ENCODE measurements around the gene TRPM4. TPM values are rescaled to one million over a fixed set of nuclear protein-coding genes. Genes with fewer than 3 reads are reported as not detected.

TRPM4 gene
- total and polyA plus RNA-seq, 10 of the 15 experiments (the other 5 are each of a cell fraction or from before 2014, with no cell fraction given): 0.10 to 0.64 (median 0.15) TPM; not detected in 7

DNA sequence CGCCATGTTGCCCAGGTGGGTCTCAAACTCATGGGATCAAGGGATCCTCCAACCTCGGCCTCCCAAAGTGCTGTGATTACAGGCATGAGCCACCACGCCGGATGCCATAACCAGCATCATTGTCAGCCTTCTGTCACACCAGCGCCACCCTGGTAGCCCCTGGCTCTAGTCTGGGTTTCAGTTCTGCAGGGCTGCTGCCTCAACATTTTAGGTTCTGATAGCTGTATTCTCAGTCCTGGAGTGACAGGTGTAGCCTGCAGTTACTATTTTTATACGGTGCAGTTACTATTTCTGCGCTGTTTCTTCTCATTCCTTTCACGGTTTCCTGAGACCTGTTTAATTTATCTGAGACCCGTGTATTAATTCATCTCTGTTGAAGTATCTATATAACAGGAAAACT, 57.1 kb downstream of the TRPM4 start (continued):
- TF ChIP-seq, protein P1, sequence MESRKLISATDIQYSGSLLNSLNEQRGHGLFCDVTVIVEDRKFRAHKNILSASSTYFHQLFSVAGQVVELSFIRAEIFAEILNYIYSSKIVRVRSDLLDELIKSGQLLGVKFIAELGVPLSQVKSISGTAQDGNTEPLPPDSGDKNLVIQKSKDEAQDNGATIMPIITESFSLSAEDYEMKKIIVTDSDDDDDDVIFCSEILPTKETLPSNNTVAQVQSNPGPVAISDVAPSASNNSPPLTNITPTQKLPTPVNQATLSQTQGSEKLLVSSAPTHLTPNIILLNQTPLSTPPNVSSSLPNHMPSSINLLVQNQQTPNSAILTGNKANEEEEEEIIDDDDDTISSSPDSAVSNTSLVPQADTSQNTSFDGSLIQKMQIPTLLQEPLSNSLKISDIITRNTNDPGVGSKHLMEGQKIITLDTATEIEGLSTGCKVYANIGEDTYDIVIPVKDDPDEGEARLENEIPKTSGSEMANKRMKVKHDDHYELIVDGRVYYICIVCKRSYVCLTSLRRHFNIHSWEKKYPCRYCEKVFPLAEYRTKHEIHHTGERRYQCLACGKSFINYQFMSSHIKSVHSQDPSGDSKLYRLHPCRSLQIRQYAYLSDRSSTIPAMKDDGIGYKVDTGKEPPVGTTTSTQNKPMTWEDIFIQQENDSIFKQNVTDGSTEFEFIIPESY (IDR thresholded peaks at IDR 0.05): no peak
- TF ChIP-seq SMAD1 (IDR thresholded peaks at IDR 0.05; ENCODE audit: low read depth, partially characterized antibody): no peak
- TF ChIP-seq ETV6 (conservative IDR thresholded peaks at IDR 0.05 in 1 of 2, IDR thresholded peaks at IDR 0.05 in 1 of 2; ENCODE audit: borderline replicate concordance in 1 of 2, low read depth in 1 of 2): 0 out of 4 replicates have a peak, but pooled peaks of 1 of the 2 experiments have one; percentile 38
- no peak for TF ChIP-seq SRF (IDR thresholded peaks at IDR 0.05; ENCODE audit: low read depth in 2 of 2, low read length in 2 of 2)
- TF ChIP-seq CREM (IDR thresholded peaks at IDR 0.05; ENCODE audit: low read depth): peak; percentile 23; the same call in 1 of the 2 replicates
- TF ChIP-seq, protein P2, sequence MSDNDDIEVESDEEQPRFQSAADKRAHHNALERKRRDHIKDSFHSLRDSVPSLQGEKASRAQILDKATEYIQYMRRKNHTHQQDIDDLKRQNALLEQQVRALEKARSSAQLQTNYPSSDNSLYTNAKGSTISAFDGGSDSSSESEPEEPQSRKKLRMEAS (IDR thresholded peaks at IDR 0.05; ENCODE audit: low read depth, low read length): no peak
- no peak for TF ChIP-seq PAX8 (IDR thresholded peaks at IDR 0.05)
- TF ChIP-seq, protein P3, sequence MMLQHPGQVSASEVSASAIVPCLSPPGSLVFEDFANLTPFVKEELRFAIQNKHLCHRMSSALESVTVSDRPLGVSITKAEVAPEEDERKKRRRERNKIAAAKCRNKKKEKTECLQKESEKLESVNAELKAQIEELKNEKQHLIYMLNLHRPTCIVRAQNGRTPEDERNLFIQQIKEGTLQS (IDR thresholded peaks at IDR 0.05; ENCODE audit: borderline replicate concordance, extremely low read depth, low read depth, low read length): no peak
- TF ChIP-seq, protein P4, sequence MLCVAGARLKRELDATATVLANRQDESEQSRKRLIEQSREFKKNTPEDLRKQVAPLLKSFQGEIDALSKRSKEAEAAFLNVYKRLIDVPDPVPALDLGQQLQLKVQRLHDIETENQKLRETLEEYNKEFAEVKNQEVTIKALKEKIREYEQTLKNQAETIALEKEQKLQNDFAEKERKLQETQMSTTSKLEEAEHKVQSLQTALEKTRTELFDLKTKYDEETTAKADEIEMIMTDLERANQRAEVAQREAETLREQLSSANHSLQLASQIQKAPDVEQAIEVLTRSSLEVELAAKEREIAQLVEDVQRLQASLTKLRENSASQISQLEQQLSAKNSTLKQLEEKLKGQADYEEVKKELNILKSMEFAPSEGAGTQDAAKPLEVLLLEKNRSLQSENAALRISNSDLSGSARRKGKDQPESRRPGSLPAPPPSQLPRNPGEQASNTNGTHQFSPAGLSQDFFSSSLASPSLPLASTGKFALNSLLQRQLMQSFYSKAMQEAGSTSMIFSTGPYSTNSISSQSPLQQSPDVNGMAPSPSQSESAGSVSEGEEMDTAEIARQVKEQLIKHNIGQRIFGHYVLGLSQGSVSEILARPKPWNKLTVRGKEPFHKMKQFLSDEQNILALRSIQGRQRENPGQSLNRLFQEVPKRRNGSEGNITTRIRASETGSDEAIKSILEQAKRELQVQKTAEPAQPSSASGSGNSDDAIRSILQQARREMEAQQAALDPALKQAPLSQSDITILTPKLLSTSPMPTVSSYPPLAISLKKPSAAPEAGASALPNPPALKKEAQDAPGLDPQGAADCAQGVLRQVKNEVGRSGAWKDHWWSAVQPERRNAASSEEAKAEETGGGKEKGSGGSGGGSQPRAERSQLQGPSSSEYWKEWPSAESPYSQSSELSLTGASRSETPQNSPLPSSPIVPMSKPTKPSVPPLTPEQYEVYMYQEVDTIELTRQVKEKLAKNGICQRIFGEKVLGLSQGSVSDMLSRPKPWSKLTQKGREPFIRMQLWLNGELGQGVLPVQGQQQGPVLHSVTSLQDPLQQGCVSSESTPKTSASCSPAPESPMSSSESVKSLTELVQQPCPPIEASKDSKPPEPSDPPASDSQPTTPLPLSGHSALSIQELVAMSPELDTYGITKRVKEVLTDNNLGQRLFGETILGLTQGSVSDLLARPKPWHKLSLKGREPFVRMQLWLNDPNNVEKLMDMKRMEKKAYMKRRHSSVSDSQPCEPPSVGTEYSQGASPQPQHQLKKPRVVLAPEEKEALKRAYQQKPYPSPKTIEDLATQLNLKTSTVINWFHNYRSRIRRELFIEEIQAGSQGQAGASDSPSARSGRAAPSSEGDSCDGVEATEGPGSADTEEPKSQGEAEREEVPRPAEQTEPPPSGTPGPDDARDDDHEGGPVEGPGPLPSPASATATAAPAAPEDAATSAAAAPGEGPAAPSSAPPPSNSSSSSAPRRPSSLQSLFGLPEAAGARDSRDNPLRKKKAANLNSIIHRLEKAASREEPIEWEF (IDR thresholded peaks at IDR 0.05; ENCODE audit: insufficient replicate concordance, low read depth, low read length): no peak
- no peak for TF ChIP-seq JUND (IDR thresholded peaks at IDR 0.05; ENCODE audit: low read depth, low read length)
- TF ChIP-seq, protein P5, sequence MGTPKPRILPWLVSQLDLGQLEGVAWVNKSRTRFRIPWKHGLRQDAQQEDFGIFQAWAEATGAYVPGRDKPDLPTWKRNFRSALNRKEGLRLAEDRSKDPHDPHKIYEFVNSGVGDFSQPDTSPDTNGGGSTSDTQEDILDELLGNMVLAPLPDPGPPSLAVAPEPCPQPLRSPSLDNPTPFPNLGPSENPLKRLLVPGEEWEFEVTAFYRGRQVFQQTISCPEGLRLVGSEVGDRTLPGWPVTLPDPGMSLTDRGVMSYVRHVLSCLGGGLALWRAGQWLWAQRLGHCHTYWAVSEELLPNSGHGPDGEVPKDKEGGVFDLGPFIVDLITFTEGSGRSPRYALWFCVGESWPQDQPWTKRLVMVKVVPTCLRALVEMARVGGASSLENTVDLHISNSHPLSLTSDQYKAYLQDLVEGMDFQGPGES (IDR thresholded peaks at IDR 0.05): no peak
- no peak for TF ChIP-seq ASH2L (IDR thresholded peaks at IDR 0.05; ENCODE audit: borderline replicate concordance, low read depth)
- no peak for TF ChIP-seq STAT3 (IDR thresholded peaks at IDR 0.05; ENCODE audit: low read depth, low read length)
- peak; percentile 69 for TF ChIP-seq MEF2A (IDR thresholded peaks at IDR 0.05; ENCODE audit: insufficient read depth, low read depth, low read length)
- no peak for TF ChIP-seq CHD1 (IDR thresholded peaks at IDR 0.05; ENCODE audit: low read depth, low read length)
- TF ChIP-seq, protein P6, sequence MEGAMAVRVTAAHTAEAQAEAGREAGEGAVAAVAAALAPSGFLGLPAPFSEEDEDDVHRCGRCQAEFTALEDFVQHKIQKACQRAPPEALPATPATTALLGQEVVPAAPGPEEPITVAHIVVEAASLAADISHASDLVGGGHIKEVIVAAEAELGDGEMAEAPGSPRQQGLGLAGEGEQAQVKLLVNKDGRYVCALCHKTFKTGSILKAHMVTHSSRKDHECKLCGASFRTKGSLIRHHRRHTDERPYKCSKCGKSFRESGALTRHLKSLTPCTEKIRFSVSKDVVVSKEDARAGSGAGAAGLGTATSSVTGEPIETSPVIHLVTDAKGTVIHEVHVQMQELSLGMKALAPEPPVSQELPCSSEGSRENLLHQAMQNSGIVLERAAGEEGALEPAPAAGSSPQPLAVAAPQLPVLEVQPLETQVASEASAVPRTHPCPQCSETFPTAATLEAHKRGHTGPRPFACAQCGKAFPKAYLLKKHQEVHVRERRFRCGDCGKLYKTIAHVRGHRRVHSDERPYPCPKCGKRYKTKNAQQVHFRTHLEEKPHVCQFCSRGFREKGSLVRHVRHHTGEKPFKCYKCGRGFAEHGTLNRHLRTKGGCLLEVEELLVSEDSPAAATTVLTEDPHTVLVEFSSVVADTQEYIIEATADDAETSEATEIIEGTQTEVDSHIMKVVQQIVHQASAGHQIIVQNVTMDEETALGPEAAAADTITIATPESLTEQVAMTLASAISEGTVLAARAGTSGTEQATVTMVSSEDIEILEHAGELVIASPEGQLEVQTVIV (IDR thresholded peaks at IDR 0.05; ENCODE audit: borderline replicate concordance, partially characterized antibody): no peak
- no peak for TF ChIP-seq GATAD2B (conservative IDR thresholded peaks at IDR 0.05; ENCODE audit: low read depth)
- TF ChIP-seq TARDBP (IDR thresholded peaks at IDR 0.05; ENCODE audit: borderline replicate concordance): no peak
- no peak for TF ChIP-seq CEBPB (IDR thresholded peaks at IDR 0.05; ENCODE audit: borderline replicate concordance in 1 of 2, low read depth in 2 of 2, low read length in 2 of 2)
